Central memory CD8-positive, alpha-beta T cell (primary cell): ENCODE results near the gene ZNF827.
A peak's percentile ranks its signal among the peaks of the same experiment; 100 is the strongest.

Experiments
- ATAC-seq: fragments of 150-1000 bp; cut with Tn5 transposase; replicated peaks from 2 replicates; pipeline ENCODE4 v1.10.0; 2022; ENCODE audit warnings: mild to moderate bottlenecking, moderate FRiP score, moderate number of reproducible peaks; ENCODE audit not compliant: poor library complexity, severe bottlenecking; ENCODE audit errors: extremely low read depth
- DNase-seq, 2 donors: peaks; one replicate each; pipeline ENCODE4 v3.0.0; 2021; ENCODE audit warnings: low spot score in 2 of 2
- H3K27ac Mint-ChIP-seq: one replicate; pipeline ENCODE4 v1.8.0; 2022; ENCODE audit warnings: low read depth, mild to moderate bottlenecking, moderate library complexity, mixed read lengths
- H3K27me3 Mint-ChIP-seq: one replicate; pipeline ENCODE4 v1.8.0; 2022; ENCODE audit warnings: mixed read lengths
- H3K36me3 Mint-ChIP-seq: one replicate; pipeline ENCODE4 v1.8.0; 2022; ENCODE audit warnings: mild to moderate bottlenecking, moderate library complexity, mixed read lengths; ENCODE audit not compliant: insufficient read depth
- H3K4me1 Mint-ChIP-seq: one replicate; pipeline ENCODE4 v1.8.0; 2022; ENCODE audit warnings: mixed read lengths
- H3K4me3 Mint-ChIP-seq: one replicate; pipeline ENCODE4 v1.8.0; 2022; ENCODE audit warnings: mild to moderate bottlenecking, moderate library complexity, mixed read lengths
- H3K9me3 Mint-ChIP-seq: one replicate; pipeline ENCODE4 v1.8.0; 2022; ENCODE audit warnings: mixed read lengths

The ZNF827 gene

DNA sequence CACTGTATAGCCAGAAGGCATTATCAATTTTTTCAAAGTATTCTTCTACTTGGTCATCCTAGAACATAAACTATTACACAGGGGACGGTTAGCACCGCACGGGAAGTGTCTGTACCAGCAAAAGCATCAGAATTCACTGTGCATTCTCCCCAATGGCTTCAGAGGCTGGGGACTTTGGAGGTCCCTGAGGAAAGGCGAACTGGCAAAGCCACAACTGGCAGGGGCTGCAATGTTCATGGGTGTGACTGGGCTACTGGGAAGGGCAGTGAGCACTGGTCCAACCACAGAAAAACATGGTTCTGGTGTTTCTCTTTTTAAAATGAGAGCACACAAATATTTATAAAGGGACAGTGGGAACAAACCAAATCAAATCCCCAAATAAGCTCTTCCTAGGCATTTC lies 175.2 kb downstream of the ZNF827 start:
- Mint-ChIP-seq H3K9me3 (no peaks in the 10 kb centered on the region), H3K27ac (no peak overlapping the region), H3K4me1 (no peaks in the 10 kb centered on the region), H3K36me3 (peaks cover 36% of the 10 kb centered on the region), H3K27me3 (no peaks in the 10 kb centered on the region), H3K4me3 (no peak overlapping the region)
- ATAC-seq: no peak
- no peak for DNase-seq

DNA sequence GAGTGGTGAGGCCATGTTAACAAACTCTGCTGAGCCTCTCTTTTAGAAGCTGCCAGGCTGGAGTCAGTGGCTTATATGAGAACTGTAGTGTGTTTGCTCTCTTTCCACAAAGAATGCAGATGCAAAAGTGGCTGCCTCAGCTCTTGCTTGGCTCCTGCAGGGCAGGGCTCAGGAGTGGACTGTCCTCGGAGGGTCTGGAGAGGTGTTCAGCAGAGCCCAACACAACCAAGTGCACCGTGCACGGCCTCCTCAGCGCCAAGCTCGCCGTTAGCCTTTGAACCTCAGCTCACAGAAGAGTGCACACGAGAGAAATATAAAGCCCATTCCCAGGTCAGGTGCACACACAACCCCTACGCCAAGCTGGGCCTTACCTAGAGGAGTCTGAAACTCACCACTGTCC lies 175.9 kb downstream of the ZNF827 start:
- DNase-seq (no peak), ATAC-seq (no peak)
- Mint-ChIP-seq H3K4me1 (no peaks in the 10 kb centered on the region), H3K9me3 (no peaks in the 10 kb centered on the region), H3K27ac (no peak overlapping the region), H3K4me3 (no peak overlapping the region), H3K36me3 (peaks cover 37% of the 10 kb centered on the region), H3K27me3 (no peaks in the 10 kb centered on the region)

DNA sequence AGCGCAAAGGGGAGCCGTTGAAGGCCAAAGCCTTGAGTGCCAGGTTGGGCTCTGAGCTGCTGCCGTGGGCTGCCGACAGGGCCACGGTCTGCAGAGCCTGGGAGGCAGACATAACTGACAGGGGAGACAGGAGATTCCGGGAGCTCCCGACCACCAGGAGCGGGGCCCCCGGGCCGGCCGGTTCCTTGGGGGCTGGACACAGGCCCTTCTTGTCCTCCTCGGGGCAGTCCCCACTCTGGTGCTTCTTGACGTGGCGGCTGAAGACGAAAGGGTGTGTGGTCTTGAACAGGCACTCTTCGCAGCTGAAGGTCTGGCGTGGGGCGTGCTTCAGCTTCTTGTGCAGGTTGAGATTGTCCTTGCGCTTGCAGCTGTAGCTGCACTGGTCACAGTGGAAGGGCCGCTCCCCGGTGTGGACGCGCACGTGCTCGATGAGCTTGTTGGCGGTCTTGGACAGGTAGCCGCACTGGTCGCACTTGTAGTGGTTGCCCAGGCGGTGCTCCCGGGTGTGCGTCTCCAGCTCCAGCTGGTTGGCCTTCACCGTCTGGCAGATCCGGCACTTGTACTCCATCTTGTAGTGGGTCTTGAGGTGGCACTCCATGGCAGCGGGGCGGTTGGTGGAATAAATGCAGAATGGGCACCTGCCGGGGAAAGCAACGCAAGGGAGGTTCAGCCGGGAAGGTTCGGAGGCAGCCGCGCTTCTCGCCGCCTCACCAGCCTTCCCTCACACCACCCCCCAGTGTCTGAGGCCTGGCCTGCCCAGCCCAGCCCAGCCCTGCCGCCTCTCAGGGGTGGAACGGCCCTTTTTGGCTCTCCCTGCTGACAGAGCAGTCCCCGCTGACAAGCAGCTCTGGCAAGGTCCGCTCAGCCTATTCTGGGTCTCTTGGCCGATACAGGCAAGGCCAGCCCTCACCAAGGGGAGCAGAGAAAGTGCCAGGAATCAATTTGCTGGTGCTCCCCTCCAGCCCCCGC lies 177.4 kb downstream of the ZNF827 start:
- H3K27ac Mint-ChIP-seq: no peak overlapping the region
- no peak overlapping the region for H3K4me3 Mint-ChIP-seq
- H3K36me3 Mint-ChIP-seq: peaks cover 33% of the 10 kb centered on the region
- ATAC-seq (no peak), DNase-seq (no peak)
- no peaks in the 10 kb centered on the region for H3K27me3 Mint-ChIP-seq
- H3K4me1 Mint-ChIP-seq: no peaks in the 10 kb centered on the region
- no peaks in the 10 kb centered on the region for H3K9me3 Mint-ChIP-seq

DNA sequence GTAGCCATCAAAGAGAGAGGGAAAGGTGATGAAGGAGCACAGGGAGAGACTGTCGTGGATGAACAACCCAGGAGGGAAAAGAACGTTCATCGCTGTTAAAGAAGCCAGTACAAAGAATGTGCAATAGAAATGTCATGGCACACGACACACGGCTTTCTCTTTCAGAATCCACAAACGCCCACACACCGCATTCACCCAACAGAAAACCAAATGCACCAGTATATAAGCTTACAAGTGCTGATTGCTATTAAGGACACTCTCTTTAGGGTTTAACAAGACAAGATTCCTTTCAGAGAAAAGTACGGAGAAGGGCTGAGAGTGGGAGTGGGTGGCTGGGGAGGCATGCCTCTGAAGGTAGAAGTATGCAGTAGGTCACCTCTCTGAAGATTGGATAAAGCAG lies 178.4 kb downstream of the ZNF827 start:
- no peak for ATAC-seq

GRCh38 chr4:145757188-145757587 lies 181.4 kb downstream of the ZNF827 start:
- H3K9me3 Mint-ChIP-seq: no peaks in the 10 kb centered on the region

More for the DNA sequence above, 178.4 kb downstream of the ZNF827 start:
- Mint-ChIP-seq H3K27ac (no peak overlapping the region), H3K9me3 (no peaks in the 10 kb centered on the region), H3K36me3 (peaks cover 28% of the 10 kb centered on the region), H3K27me3 (no peaks in the 10 kb centered on the region), H3K4me1 (no peaks in the 10 kb centered on the region), H3K4me3 (no peak overlapping the region)
- DNase-seq: no peak

GRCh38 chr4:145756244-145756643 lies 182.4 kb downstream of the ZNF827 start:
- DNase-seq: no peak
- Mint-ChIP-seq H3K9me3 (no peaks in the 10 kb centered on the region), H3K4me3 (no peak overlapping the region), H3K27me3 (peaks cover 13% of the 10 kb centered on the region), H3K27ac (no peak overlapping the region), H3K4me1 (no peaks in the 10 kb centered on the region), H3K36me3 (peaks cover 12% of the 10 kb centered on the region)
- ATAC-seq: no peak

More at GRCh38 chr4:145757188-145757587, 181.4 kb downstream of the ZNF827 start:
- peaks cover 4% of the 10 kb centered on the region for H3K27me3 Mint-ChIP-seq
- H3K4me1 Mint-ChIP-seq: no peaks in the 10 kb centered on the region
- no peak overlapping the region for H3K27ac Mint-ChIP-seq
- no peak for ATAC-seq
- peaks cover 12% of the 10 kb centered on the region for H3K36me3 Mint-ChIP-seq
- DNase-seq: no peak
- H3K4me3 Mint-ChIP-seq: no peak overlapping the region

- no peaks in the 10 kb centered on the region for H3K4me1 Mint-ChIP-seq
Observed at GRCh38 chr4:145755802-145756201, 182.8 kb downstream of the ZNF827 start.

GRCh38 chr4:145743641-145744040 lies 195.0 kb downstream of the ZNF827 start:
- no peak overlapping the region for H3K4me3 Mint-ChIP-seq
- no peaks in the 10 kb centered on the region for H3K36me3 Mint-ChIP-seq
- no peak overlapping the region for H3K27ac Mint-ChIP-seq
- DNase-seq (no peak), ATAC-seq (no peak)
- H3K9me3 Mint-ChIP-seq: no peaks in the 10 kb centered on the region
- no peaks in the 10 kb centered on the region for H3K4me1 Mint-ChIP-seq
- peaks cover 35% of the 10 kb centered on the region for H3K27me3 Mint-ChIP-seq

More at GRCh38 chr4:145755802-145756201, 182.8 kb downstream of the ZNF827 start:
- Mint-ChIP-seq H3K27me3 (peaks cover 18% of the 10 kb centered on the region), H3K36me3 (peaks cover 7% of the 10 kb centered on the region), H3K27ac (no peak overlapping the region), H3K4me3 (no peak overlapping the region), H3K9me3 (no peaks in the 10 kb centered on the region)
- no peak for ATAC-seq
- DNase-seq: no peak

- ATAC-seq (no peak), DNase-seq (no peak)
- H3K27me3 Mint-ChIP-seq: peaks cover 7% of the 10 kb centered on the region
- no peak overlapping the region for H3K4me3 Mint-ChIP-seq
- H3K9me3 Mint-ChIP-seq: no peaks in the 10 kb centered on the region
- H3K36me3 Mint-ChIP-seq: no peaks in the 10 kb centered on the region
- H3K27ac Mint-ChIP-seq: no peak overlapping the region
- H3K4me1 Mint-ChIP-seq: no peaks in the 10 kb centered on the region
Observed at GRCh38 chr4:145740806-145741205, 197.8 kb downstream of the ZNF827 start.

DNA sequence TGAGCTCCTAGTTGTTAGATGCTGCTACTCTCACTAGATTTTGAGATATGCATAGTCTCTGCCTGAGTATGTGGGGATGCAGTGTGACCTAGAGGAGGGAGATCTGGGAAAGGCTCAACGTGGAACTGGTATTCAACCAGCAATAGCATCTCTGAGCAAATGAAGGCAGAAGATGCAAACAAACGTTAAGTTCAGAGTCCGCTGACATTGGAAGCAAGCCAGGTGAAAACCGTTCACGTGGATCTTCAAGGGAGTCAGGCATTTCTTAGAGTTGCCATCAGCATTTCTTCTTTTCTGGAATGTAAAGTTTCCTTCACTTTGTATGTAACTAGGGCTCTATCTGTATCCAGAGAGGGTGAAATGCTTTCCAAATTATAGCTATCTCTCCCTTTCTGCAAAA lies 198.8 kb downstream of the ZNF827 start:
- Mint-ChIP-seq H3K27ac (no peak overlapping the region), H3K27me3 (no peaks in the 10 kb centered on the region), H3K4me3 (no peak overlapping the region), H3K9me3 (no peaks in the 10 kb centered on the region), H3K4me1 (peaks cover 2% of the 10 kb centered on the region), H3K36me3 (no peaks in the 10 kb centered on the region)
- ATAC-seq: no peak
- DNase-seq: no peak

DNA sequence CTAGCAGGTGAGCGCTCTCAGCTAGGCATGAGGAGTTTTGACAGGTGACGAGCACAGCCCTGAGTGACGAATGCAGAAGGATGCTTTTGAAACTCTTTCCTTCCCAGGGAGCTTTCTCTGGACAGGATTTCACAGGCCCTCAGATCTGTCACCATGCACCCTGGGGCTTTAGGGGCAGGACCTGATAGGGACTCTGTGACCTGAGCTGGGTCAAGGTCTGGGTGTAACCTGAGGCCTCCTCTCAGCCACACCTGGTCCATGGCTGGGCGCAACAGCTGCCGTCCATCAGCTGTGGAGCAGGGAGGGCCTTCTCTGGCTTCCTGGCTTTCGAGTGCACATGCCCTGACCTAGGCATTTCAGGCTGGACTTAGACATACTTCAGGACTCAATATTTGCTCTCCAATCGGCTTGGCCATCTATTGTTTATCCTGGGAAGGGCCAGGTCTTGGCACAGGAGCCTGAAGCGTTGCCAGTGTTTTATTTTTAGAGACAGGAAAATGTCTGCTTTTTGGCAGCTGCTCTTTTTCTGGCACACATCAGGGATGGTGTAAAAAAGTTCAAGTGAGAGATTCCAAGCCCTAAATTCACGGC lies 202.3 kb downstream of the ZNF827 start:
- Mint-ChIP-seq H3K4me1 (peaks cover 10% of the 10 kb centered on the region), H3K27me3 (no peaks in the 10 kb centered on the region), H3K27ac (no peak overlapping the region), H3K4me3 (no peak overlapping the region), H3K36me3 (no peaks in the 10 kb centered on the region), H3K9me3 (no peaks in the 10 kb centered on the region)
- no peak for ATAC-seq
- DNase-seq: no peak

DNA sequence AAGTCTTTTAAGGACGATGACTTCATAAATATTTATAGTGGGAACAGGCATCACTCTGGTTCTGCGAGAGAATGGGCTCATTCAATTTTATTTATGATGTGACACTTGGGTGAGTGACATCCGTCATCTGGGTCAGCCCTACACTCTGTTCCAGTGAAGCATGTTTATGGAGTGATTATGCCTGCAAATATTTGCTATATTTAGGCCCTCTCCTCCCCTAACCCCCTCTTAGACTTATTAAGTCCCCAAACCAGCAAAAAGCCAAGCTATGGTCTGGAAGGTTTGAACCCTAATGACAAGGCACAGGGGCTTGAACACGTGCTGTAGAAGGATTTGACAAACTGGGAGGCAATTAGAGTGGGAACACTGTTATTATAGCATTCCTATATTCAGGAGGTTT lies 202.8 kb downstream of the ZNF827 start:
- Mint-ChIP-seq H3K27ac (no peak overlapping the region), H3K4me3 (no peak overlapping the region), H3K27me3 (peaks cover 5% of the 10 kb centered on the region), H3K4me1 (peaks cover 10% of the 10 kb centered on the region), H3K36me3 (no peaks in the 10 kb centered on the region), H3K9me3 (no peaks in the 10 kb centered on the region)
- ATAC-seq (no peak), DNase-seq (no peak)

DNA sequence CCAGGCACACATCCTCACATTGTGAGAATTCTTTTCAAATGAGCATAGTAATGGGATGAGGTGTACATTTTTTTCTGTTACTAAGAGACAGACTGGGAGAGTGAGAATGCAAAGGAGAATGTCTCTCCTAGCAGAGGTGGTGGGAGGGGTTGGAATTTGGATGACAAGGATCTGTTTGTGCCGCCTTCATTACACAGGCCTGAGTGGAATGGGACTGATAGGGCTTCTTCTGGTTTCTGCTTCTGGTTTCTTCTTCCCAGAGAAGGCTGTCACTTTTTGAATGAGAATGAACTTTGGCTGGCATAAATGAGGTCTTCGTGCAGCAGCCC lies 203.3 kb downstream of the ZNF827 start:
- DNase-seq (no peak), ATAC-seq (no peak)
- H3K4me3 Mint-ChIP-seq: no peak overlapping the region
- H3K9me3 Mint-ChIP-seq: no peaks in the 10 kb centered on the region
- H3K36me3 Mint-ChIP-seq: no peaks in the 10 kb centered on the region
- peaks cover 10% of the 10 kb centered on the region for H3K27me3 Mint-ChIP-seq
- peaks cover 10% of the 10 kb centered on the region for H3K4me1 Mint-ChIP-seq
- peak overlapping the region; percentile 81 for H3K27ac Mint-ChIP-seq
